Posterior vena cava (tissue), 2 donors: Measurements from ENCODE around the gene EIF2B2. TPM values are rescaled to one million over a fixed set of nuclear protein-coding genes. Genes with fewer than 3 reads are reported as not detected.

Experiments
- DNase-seq: peaks from one replicate; pipeline ENCODE4 v3.0.0-alpha.2; 2020; ENCODE audit warnings: low spot score
- intact Hi-C, 2 donors: fragments of 100-400 bp; cut with DNase I; formaldehyde crosslinking; loops; one replicate each; pipeline versions ENCODE4 v1.14.1 to v1.14.2; 2022 to 2023
- total RNA-seq, 2 donors: library from RNA; stranded (reverse); fragmentation: NEBNext Ultra II Directional; extraction: Animal tissue kit (Norgen Biotek cat#: 25700); gene quantifications; one replicate each; pipeline ENCODE4 v1.2.1, GENCODE V29; 2021
- donor health status: DM: yes; HTN: yes; CAD: no.
- donor health status: DM: yes; HTN: yes; CAD: no.

The EIF2B2 gene
- total RNA-seq, 2 donors from 2014 or later, result 22.3 to 29.5 TPM

DNA sequence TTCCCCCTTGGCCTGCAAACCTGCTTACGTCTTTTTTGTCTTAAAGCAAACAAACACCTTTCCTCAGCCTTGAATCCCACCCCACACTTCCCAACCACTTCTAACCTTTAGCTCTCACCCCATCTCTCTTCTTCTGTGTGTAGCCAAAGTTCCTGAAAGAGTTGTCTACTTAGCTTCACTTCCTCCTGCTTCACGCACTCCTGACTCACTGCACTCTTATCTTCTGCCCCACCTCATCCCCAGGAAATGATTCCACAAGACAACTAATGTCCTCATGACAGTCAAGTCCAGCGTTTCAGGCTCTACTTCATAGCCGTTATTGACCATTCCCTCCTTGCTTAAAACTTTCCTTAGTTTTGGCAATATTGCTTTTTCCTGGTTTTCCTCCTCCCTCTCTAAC is 22.4 kb downstream of the EIF2B2 start:
- intact Hi-C loops, result no loop called here

DNA sequence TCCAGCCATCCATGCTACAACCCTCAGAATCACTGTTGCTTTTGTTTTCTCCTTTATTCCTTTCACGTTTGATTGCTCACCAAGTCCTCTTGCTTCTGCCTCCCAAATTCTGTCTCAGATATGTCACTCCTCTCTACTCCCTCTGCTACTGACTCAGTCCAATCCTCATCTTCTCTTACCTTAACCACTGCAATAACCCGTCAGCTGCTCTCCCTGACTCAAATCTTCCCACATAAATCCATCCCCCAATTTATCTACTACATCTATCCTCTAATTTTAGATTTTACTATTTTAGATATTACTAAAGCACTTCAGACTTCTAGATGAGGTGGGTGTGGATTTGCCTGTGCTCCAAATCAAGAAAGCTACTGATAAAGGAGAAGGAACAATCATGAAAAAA is 23.2 kb downstream of the EIF2B2 start:
- intact Hi-C loops, result no loop called here

More for the DNA sequence above, 22.4 kb downstream of the EIF2B2 start:
- no peak for DNase-seq

DNA sequence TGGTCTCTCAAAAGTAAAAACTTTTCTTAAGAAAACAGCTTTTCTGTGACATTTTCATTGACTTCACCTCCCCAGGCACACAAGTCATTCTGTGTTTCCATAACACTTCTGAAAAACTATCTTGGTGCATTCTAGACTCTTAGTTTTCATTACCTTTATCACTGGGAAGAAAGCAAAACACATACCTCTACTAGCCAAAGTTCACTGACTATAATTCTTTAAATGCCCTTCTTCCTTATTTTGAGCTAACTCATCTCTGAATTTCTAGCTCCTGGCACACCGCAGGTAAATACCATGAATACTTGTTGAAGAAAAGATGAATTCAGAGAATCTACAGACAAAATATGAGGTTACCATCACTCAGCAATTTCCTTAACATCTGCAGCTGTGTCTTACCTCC is 27.4 kb downstream of the EIF2B2 start:
- intact Hi-C loops, result no loop called here

More for the DNA sequence above, 23.2 kb downstream of the EIF2B2 start:
- no peak for DNase-seq

DNA sequence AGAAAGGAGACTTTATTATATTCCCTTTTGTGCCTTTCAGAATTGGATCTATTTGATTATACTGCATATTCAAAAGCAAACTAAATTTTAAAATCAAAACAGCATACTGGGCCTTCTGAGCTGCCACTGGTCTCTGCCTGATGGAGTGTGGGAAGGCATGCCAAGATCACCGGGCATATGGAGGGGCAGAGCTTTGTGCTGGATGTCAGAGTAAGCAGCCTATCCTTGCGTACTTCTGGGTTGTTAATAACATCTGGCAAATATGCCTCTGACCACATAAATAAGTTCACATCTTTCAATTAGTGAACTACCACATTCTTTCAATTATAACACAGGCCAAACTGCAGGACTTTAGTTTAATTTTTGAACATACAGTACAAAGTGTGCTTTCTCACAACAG is 30.2 kb downstream of the EIF2B2 start:
- no peak for DNase-seq
- intact Hi-C loops, result no loop called here

More for the DNA sequence above, 27.4 kb downstream of the EIF2B2 start:
- no peak for DNase-seq

DNA sequence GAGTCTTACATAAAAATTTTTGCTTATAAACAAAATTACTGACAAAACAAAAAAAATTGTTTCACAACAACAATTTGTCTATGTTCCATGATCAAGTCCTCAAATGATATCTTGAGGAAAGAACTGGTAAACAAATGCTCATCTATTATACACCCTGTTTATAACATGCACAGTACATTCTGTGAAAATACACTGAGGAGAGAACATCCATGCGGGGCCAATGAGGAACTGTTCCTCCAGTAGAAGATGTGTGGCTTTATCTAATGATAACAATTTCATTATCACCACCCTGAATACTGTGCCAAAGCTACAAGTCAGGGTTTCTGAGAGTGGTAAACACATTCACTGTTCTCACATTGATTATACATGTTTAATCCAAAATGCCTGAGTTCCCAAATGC is 37.8 kb downstream of the EIF2B2 start:
- intact Hi-C loops, result no loop called here
- DNase-seq, result no peak

DNA sequence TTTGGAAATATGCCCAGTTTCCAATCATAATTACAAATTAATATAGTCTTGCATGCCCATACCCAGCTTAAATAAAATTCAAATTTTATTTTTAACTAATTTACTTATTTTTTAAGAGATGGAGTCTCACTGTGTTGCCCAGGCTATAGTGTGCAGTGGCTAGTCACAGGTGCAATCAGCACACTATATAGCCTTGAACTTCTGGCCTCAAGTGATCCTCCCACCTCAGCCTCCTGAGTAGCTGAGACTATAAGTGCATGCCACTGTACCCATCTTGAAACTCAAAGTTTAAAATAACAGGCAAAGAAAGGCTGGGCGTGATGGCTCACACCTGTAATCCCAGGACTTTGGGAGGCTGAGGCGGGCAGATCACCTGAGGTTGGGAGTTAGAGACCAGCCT is 38.2 kb downstream of the EIF2B2 start:
- intact Hi-C loops, result no loop called here

DNA sequence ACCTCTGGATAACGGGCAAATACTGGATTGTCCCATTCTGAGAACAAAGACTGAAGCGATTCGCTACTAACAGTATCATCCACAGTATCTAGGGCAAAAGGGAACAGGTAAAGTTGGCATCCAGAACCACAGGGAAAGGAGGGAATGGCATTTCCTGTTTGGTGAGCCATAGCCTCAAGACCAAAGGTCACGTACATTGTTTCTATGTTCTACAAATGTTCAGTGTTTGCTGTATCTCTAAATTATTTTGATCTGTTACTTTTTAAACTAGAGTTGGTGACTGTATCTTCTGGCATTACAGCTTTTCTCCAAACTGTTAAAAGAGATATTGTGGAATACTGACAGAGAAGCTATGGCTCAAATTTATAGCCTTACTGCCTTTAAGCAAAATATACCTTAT is 38.9 kb downstream of the EIF2B2 start:
- no peak for DNase-seq
- intact Hi-C loops, result no loop called here

More for the DNA sequence above, 38.2 kb downstream of the EIF2B2 start:
- no peak for DNase-seq

DNA sequence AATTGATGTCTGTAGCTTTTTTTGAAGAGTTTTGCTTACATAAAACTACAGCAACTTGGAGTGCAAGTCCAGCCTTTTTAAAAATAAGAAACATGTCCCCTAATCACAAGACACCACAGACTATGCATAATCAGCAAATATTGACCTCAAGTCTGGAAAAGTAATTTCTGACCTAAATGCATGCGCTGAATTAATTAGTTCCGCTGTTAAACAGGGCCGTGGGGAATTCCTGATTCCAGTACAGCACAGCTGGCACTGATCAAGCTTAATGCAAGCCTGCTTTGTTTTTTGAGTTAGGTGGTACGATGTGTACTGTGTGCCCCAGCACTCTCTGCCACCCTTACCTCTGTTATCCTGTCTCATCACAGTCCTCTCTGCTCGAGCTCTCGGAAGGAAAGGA is 39.3 kb downstream of the EIF2B2 start:
- no peak for DNase-seq
- intact Hi-C loops, result no loop called here

DNA sequence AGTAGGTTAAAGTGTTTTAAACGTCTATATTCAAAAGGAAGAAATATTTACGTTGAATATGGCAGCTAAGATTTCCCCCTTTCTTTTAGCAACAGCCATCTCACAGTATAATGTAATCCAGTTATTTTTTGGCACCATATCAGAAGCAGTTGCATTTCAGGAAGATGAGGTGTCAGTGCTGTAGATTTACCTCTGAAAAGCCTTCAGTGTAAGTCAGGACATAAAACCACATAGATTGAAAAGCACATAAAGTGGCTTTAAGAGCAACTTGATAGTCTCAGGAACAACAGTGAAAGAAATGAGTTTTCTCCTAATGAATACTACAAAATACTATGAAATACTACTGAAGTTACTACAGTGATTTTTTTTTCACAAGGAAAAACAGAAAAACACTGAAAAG is 41.6 kb downstream of the EIF2B2 start:
- intact Hi-C loops, result no loop called here
- DNase-seq, result no peak

DNA sequence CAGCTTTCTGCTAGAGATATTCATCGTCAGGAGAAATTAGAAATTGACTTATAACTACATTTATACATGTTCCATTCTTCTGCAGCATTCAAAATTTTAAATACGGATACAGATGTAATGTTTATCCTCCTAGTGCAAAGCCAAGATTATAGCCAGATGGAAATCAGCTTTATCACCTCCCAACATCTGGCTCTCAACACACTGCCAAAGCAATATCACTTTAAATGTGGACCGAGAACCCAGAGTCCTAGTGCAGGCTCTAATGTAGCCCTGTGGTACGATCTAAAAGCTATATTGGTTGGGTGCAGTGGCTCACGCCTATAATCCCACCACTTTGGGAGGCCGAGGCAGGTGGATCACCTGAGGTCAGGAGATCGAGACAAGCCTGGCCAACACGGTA is 42.0 kb downstream of the EIF2B2 start:
- intact Hi-C loops, result no loop called here
- no peak for DNase-seq

DNA sequence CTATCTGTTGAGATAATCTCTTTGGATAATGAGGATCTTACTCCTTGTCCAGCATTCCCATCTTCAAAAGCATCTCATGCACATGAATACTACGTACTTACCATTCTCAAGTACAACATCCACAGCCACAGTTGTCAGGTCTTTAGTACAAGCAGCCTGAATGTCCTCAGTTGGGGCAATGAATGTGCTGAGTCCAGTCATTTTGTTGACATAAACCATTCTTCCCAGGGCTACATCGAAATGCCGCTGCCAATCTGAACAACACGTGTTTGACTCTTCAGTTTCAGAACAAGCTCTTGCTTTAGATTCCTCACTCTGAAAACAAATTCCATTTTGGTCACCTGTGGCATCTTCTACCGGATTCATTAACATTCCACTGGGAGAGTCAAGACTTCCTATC is 43.6 kb downstream of the EIF2B2 start:
- no peak for DNase-seq
- intact Hi-C loops, result no loop called here

DNA sequence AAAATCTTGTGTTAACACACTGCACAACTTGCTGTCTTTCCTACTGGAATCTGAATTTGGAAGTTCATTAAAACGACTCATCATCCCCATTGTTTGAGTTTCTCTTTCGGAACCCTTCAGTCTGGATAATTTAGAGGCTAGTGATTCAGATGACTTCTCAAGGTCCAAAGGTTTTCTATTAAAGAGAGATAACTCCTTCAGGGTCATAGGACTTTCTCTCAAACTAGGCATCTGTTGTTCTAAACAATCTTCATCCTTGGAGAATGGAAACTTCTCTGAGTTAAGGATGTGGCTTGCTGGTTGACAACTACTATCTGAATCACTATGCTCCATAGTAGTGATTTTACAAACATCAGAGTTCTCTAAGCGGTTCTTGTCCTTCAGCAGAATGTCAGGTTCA is 44.2 kb downstream of the EIF2B2 start:
- intact Hi-C loops, result no loop called here
- no peak for DNase-seq

DNA sequence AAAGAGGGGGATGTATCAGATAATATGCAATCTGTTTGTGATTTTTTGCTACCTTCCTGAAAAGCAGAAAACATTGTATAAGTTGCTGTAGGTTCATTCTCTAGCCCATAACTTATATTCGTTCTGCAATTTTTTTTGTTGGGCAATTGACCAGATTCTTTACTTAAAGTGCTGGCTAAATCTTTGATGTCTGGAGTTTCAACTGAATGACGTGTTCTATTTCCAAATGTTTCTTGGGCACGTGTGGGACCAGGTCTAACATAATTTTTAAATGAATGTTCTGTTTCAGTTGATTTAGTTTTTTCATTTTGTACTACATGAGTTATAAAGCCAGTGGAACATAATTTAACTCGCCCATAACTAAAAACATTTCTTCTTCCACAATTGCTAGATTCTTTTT is 44.8 kb downstream of the EIF2B2 start:
- DNase-seq, result no peak
- intact Hi-C loops, result no loop called here

DNA sequence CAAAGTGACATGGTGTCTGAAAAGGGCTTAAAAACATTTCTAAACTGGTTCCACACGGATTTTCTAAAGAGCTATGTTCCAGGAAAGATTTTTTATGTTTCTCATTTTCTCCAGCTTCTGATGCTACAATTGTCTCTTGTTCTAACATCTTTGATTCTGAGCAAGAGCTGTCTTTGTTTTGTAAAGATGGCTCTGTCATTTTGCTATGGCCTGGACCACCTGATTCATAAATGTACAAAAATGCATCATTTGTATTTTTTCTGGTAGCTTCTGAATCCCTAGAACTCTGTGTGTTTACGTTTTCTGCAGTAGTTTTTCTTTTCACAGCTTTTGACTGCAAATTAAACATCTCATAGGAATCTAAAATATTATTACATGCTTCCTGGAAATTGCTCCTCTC is 45.4 kb downstream of the EIF2B2 start:
- no peak for DNase-seq
- intact Hi-C loops, result no loop called here

DNA sequence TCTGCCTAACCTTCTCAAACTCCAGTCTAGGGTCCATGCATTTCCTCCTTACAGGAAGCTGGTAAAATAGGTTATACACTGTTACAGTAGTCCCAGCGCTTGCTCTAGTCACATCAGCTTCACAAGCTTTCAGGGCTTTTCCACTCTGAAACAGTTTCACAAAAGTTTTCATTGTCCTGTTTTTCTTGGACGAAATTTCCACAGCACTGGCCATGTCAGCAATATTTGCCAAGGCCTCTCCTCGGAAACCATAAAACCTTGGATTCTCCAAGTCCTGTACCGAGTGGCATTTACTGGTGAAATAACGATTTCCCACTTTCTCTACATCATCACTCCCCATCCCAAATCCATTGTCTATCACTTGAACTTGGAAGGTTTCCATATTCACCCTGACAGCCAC is 46.4 kb downstream of the EIF2B2 start:
- intact Hi-C loops, result no loop called here
- DNase-seq, result no peak

DNA sequence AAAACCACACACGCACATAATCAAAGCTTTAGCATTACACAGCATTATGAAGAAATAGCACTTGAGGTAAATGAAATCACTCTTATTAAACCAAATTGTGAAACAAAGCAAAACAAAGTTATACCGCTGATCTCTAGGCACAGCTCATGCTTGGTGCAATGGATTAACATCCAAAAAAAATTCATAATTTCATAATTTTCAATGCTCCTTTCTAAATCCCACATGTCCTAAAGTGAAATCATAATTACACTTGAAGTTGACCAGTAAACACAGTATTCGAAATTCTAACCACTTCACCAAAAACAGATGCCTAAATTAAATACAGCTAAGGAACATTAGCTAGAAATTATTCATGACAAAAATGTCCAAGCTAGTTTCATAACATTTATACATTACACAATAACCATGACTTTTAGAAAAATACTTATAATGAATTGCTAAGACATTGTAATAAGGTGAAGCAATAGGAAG is 47.0 kb downstream of the EIF2B2 start:
- intact Hi-C loops, result no loop called here
- DNase-seq, result no peak

DNA sequence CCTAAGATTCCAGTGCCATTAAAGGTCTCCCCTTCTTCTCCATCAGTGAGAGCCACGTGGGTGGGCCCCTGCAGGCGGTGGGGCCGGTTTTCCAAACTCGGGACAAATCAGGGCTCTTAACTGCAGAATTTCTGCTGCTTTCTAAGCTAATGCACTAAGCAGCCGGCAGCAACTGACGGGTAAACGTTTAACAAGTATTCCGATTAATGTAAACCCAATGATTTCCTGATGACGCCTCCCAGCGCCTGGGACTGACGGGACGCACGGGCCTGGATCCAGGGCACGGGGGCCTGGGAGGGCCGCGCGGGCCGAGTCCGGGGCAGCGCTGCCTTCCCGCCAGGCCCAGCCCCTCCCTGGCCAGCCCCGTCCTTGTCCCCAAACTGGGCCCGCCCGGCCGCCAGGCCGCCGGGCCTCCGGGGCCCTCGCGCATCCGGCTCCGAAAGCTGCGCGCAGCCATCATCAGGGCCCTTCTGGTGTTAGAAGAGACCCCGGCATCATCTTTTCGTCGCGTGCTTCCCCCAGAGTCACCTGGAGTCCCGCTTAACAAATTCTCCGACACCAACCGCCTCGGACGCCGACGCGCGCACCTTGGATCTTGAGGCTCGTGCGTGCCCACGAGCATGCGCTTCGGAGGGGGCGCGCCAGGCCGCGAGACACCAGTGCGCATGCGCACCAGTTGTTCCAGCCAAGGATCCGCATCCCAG is 48.3 kb downstream of the EIF2B2 start, which contains the start of gene MLH3:
TSS of gene MLH3 (minus strand) at position 616 of the 704 bp plus-strand sequence. CDS start 1,812 bp downstream, outside the sequence.
- DNase-seq, result peak; percentile 94
- intact Hi-C loops, result no loop called here

DNA sequence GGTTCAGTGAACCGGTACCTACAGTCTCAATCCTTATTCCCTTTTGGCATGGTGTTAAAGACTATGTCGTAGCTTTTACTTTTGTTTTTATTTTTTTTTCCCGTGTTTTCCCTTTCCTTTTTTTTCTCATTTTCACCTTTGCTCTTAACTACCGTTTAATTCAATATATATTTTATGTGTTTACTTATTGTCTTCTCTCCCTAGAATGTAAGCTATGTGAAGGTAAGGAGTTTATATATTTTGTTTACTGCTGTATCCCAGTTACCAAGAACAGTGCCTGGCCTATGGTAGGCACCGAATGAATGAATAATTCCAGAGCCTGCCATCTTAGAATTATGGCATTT is 48.8 kb downstream of the EIF2B2 start:
- intact Hi-C loops, result no loop called here
- DNase-seq, result no peak

DNA sequence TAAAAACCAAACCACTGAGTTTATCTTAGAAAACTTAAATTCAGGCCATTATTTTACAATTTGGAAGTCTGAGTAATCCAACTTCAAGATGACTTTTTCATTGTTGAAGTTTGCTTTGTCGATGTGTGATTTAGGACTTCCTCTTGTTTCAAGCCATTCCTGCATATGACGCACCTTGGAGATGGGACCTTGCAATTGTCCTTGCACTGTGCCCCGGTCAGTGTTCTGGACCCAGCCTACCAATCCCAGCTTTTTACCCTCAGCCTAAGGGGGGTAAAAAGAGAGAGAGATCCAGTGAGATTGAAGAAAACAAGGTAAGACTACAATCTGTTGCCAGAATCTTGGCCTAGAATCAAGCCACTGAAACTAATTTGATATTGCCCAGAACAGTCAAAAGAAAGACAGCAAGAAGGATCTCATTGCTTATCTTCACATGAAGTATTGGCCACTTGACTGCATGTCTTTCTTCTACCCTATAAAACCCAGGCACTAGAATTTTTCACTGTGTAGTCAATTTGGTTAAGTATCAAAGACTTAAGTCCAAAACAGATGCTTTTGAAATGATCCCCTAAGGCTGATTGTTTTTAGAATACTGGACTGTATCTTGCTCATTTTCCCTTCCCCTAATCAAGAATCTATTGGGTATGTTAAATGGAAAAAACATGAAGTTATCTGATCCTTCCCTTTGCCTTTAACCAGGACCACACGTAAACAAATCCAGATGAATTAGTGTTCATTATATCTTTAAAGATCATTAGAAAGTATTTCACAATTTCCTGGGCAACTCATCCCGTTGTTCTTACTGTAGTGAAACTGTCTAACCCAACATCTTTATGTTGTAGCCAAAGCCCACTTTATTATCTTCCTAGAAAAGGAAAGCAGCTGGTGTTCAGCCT is 50.9 kb downstream of the EIF2B2 start:
- no peak for DNase-seq
- intact Hi-C loops, result no loop called here

DNA sequence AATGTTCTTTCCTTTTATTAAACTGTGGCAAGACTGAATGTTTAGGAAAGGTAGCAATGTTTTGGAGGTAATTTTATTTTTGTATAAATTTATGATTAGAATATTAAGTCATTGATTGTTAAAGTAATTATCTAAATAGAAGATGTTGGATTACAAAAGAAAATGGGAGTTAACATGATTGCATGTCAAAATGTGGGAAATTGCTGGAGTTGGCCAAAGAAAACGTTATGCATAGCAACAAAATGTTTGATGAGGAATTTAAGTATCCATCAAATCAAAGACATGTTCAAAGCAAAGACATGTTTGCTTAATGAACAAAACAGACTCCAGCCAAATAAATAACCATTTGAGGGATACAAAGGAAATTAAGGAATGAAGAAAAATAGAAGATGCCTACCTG is 51.7 kb downstream of the EIF2B2 start:
- intact Hi-C loops, result no loop called here
- no peak for DNase-seq

DNA sequence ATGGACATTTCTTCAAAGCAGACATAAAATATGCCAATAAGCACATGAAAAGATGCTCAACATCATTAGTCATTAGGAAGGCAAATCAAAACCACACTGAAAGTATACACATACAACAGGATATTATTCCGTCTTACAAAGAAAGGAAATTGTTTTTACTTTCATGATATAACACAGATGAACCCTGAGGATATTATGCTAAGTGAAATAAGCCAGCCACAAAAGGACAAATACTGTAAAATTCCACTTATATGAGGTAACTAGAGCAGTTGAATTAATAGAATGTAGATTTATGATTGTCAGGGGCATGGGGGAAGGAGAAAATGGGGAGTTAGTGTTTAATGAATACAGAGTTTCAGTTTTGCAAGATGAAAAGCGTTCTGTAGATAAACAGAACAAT is 56.9 kb downstream of the EIF2B2 start:
- intact Hi-C loops, result no loop called here

More for the DNA sequence above, 56.9 kb downstream of the EIF2B2 start:
- DNase-seq, result no peak
